Thoracic aorta (tissue), 2 donors: ENCODE measurements around the gene PCNX2. TPM values are rescaled to one million over a fixed set of nuclear protein-coding genes. Genes with fewer than 3 reads are reported as not detected.
A peak's percentile ranks its signal among the peaks of the same experiment; 100 is the strongest.

Experiments used
- ATAC-seq: fragments of 150-250 bp; one replicate; pipeline ENCODE4 v1.8.0; 2017; ENCODE audit warnings: low read depth; ENCODE audit not compliant: insufficient number of reproducible peaks, low FRiP score
- DNase-seq: peaks from one replicate; pipeline ENCODE4 v3.0.0-alpha.2; 2020; ENCODE audit warnings: low spot score
- H3K27ac ChIP-seq, 2 donors: fragments of 200-600 bp; sonication (generic); 1 replicate in 1 of 2; 2 replicates in 1 of 2; pipeline ENCODE4 v1.5.1; 2016; ENCODE audit warnings: mild to moderate bottlenecking in 2 of 2, moderate library complexity in 2 of 2
- H3K27me3 ChIP-seq: fragments of 200-600 bp; sonication (generic); replicated peaks from 2 replicates; pipeline ENCODE4 v1.6.0; 2016; ENCODE audit warnings: mild to moderate bottlenecking; ENCODE audit not compliant: insufficient read depth
- H3K36me3 ChIP-seq: fragments of 200-600 bp; sonication (generic); one replicate; pipeline ENCODE4 v1.5.1; 2016
- H3K4me1 ChIP-seq, 2 donors: fragments of 200-600 bp; sonication (generic); 1 replicate in 1 of 2; 2 replicates in 1 of 2; pipeline versions ENCODE4 v1.5.1 to v1.6.0; 2016; ENCODE audit warnings: low read depth in 2 of 2, mild to moderate bottlenecking in 1 of 2; ENCODE audit not compliant: control insufficient read depth in 1 of 2
- H3K4me3 ChIP-seq: fragments of 200-600 bp; sonication (generic); 2 replicates; pipeline ENCODE4 v1.5.1; 2016; ENCODE audit warnings: mild to moderate bottlenecking
- H3K9me3 ChIP-seq: fragments of 200-600 bp; sonication (generic); 2 replicates; pipeline ENCODE4 v1.5.1; 2016
- total RNA-seq, 2 donors: library from RNA; depleted of rRNA; stranded (reverse); fragments of >200 nt; gene quantifications; one replicate each; pipeline versions ENCODE4 v1.1.0 to v1.2.3, GENCODE V29; 2016
- TF ChIP-seq, protein P1 (sequence below): fragments of 200-600 bp; sonication (generic); IDR thresholded peaks from one replicate; pipeline ENCODE4 v1.5.1; 2019; ENCODE audit warnings: antibody characterized with exemption

Gene PCNX2
- total RNA-seq, 2 donors from 2014 or later: 13.6 to 14.8 TPM

DNA sequence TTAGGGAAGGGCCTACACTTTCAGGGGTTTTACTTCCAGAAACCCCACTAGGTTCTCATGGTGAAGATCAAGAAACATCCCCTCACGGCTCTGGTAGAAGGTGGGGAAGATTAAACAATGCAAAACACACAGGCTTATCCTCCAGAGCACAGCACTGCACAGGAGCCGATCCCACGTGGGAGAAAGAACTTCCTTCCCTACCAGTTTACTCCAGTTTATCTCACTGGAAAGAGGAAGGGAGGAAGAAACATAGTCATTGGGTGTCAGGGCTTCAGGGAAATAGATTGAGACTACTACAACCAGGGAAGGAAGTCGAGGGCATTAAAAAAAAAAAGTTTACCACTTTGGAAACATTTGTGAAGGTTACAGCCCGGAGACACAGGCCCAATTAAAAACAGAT, 180.7 kb downstream of the PCNX2 start:
- Histone ChIP-seq H3K36me3 (no peaks in the 10 kb centered on the region), H3K4me1 (peaks cover 2 to 19% of the 10 kb centered on the region in 2 donors), H3K4me3 (no peak overlapping the region), H3K9me3 (no peaks in the 10 kb centered on the region), H3K27ac (peak overlapping the region in 1 of 2 donors; percentile 63), H3K27me3 (no peaks in the 10 kb centered on the region)
- ATAC-seq (no peak), DNase-seq (no peak)
- TF ChIP-seq, protein P1, sequence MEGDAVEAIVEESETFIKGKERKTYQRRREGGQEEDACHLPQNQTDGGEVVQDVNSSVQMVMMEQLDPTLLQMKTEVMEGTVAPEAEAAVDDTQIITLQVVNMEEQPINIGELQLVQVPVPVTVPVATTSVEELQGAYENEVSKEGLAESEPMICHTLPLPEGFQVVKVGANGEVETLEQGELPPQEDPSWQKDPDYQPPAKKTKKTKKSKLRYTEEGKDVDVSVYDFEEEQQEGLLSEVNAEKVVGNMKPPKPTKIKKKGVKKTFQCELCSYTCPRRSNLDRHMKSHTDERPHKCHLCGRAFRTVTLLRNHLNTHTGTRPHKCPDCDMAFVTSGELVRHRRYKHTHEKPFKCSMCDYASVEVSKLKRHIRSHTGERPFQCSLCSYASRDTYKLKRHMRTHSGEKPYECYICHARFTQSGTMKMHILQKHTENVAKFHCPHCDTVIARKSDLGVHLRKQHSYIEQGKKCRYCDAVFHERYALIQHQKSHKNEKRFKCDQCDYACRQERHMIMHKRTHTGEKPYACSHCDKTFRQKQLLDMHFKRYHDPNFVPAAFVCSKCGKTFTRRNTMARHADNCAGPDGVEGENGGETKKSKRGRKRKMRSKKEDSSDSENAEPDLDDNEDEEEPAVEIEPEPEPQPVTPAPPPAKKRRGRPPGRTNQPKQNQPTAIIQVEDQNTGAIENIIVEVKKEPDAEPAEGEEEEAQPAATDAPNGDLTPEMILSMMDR: no peak

DNA sequence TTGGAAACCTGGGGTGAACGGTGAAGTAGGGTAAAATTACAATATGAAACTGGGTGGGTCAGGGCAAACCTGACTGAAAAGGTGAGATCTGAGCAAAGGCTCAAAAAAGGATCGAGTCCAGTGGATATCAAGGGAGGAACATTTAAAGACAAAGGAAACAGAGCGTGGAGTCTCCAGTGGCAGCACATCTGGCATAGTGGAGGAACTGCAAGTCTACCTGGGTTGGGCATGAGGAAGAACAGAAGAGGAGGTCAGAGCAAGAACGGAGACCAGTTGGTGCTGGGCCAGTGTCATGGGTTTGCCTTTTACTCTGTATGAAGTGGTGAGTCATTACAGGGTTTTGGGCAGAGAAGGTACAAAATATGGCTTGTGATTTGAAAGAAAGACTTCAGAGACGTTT, 181.4 kb downstream of the PCNX2 start:
- H3K36me3 ChIP-seq: no peaks in the 10 kb centered on the region
- DNase-seq (no peak), ATAC-seq (no peak)
- peaks cover 2 to 19% of the 10 kb centered on the region in 2 donors for H3K4me1 ChIP-seq
- peak overlapping the region in 1 of 2 donors; percentile 63 for H3K27ac ChIP-seq
- TF ChIP-seq, protein P1: no peak
- H3K4me3 ChIP-seq: no peak overlapping the region
- H3K27me3 ChIP-seq: no peaks in the 10 kb centered on the region
- no peaks in the 10 kb centered on the region for H3K9me3 ChIP-seq

DNA sequence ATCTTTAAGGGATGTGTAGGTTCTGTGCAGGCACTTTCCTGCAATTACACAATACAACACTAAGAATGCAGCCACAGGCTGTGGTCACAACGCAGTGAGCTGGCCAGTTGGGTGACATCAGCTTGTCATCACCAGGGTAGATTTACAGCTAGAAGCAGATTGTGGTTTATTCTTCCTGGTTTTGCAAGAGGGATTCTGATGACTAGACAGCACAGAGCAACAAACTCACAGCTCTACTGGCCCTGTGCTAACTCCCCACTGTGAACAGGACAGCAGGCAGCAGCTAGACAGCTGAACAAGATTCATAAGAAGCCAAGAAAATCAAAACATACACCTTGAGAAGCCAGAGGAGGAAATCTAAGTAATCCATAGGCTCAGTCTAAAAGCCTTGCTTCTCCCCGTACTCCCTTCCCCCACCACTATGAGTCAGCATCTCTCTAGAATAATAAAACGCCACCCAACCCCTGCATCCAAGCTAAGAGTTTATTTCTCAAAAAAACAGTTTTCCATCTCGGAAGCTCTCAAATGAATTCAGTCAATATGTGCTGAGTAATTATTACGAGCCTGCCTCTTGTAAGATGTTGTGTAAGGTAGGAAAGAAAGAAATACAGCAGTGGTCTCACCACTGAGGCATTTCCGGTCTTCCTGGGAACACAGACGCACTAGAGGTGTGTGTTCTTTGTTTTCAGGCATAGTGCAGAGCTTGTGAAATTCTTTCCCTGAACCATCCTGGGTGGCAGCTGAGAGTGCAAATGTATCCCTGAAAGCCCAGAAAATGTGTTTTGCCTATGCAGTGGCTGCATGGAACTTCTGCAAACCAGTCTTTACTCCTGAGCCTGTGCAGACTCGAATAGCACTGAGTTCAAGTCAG, 182.3 kb downstream of the PCNX2 start:
- no peaks in the 10 kb centered on the region for H3K27me3 ChIP-seq
- TF ChIP-seq, protein P1: no peak
- peak; percentile 30 for DNase-seq
- no peaks in the 10 kb centered on the region for H3K9me3 ChIP-seq
- H3K36me3 ChIP-seq: no peaks in the 10 kb centered on the region
- H3K27ac ChIP-seq: peak overlapping the region; percentile 53 to 63
- peak; percentile 74 for ATAC-seq
- H3K4me3 ChIP-seq: peak overlapping the region; percentile 50
- H3K4me1 ChIP-seq: peaks cover 2 to 19% of the 10 kb centered on the region in 2 donors

DNA sequence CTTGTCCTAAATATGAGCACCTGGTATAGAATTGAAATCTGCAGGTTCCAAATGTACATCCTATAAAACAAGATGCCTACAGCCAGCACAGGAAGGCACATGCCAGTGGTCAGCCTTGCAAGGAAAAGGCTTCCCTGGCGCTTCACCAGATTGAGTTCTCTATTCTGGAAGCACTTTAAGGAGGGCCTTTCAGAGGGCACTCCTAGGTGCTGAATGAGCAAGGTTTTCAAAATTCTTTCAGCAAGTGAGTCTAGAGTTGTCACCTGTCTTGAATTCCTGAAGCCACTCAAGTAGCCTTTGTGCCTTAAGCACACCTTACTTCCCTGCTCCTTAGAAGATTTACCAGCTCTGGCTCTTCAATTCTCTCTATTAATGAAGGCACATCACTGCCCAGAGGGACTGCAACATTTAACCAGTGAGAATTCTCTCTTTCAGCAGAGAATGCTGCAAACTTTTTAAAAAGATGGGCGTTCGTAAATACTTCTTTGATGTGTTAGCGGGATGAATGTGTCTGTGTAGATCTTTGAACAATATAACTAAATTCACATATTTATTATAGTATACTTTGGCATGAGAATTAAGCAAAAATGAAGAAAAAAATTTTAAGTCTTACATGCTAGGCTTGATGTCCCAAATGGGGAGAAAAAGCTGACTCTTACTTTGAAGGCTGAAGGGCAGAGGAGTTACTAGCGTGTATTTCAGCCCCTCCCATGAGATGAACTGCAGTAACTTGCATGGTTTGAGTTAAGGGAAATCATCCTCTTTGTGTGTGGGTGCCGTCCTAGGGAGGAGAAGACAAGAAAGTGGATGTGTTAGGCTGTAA, 183.1 kb downstream of the PCNX2 start:
- Histone ChIP-seq H3K9me3 (no peaks in the 10 kb centered on the region), H3K27ac (no peak overlapping the region), H3K4me3 (no peak overlapping the region), H3K4me1 (peaks cover 2 to 19% of the 10 kb centered on the region in 2 donors), H3K36me3 (no peaks in the 10 kb centered on the region), H3K27me3 (no peaks in the 10 kb centered on the region)
- TF ChIP-seq, protein P1: no peak
- DNase-seq (no peak), ATAC-seq (peak; percentile 13)

DNA sequence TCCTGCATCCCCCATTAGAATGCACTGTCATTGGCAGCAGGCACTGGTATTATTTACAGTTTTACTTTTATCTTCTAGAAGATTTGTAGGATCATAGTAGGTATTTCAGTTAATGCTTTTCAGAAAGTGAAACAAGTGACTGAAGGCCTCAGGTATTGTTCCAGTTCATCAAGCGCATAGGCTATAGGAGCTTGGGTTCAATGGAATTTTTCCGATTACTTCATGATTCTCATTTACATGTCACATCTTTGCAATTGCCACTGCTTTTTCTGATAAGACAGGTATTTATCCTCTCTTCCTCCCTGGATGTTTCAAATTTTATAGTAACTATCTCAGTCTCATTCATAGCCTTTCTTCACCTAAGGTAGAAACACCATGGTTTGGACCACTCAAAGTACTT, 183.8 kb downstream of the PCNX2 start:
- H3K9me3 ChIP-seq: no peaks in the 10 kb centered on the region
- no peaks in the 10 kb centered on the region for H3K27me3 ChIP-seq
- TF ChIP-seq, protein P1: no peak
- no peak for ATAC-seq
- H3K27ac ChIP-seq: no peak overlapping the region
- H3K4me3 ChIP-seq: no peak overlapping the region
- no peaks in the 10 kb centered on the region for H3K36me3 ChIP-seq
- H3K4me1 ChIP-seq: peaks cover 2 to 19% of the 10 kb centered on the region in 2 donors
- no peak for DNase-seq
